Measurements from ENCODE around the gene B3GLCT.

GRCh38 chr13:31242916-31243315 lies 43.1 kb downstream of the B3GLCT start:
- TF ChIP-seq CTCF (IDR thresholded peaks at IDR 0.05 in 8 of 11, conservative IDR thresholded peaks at IDR 0.05 in 3 of 11), result no peak
- TF ChIP-seq POLR2AphosphoS5 (IDR thresholded peaks at IDR 0.05), result no peak
- no peak for TF ChIP-seq POLR2A (IDR thresholded peaks at IDR 0.05)

Measured in spleen (tissue), 7 donors.